NOMO-1 treated with dmso at 0.1 percent for 144 hours (cell line): ENCODE results near the gene APOBEC3G.
A peak's percentile ranks its signal among the peaks of the same experiment; 100 is the strongest.

Experiments used
- DNase-seq: peaks from one replicate; lab custom pipeline; 2025; ENCODE audit not compliant: unreplicated experiment; lab: John Stamatoyannopoulos, UW

Gene APOBEC3G

DNA sequence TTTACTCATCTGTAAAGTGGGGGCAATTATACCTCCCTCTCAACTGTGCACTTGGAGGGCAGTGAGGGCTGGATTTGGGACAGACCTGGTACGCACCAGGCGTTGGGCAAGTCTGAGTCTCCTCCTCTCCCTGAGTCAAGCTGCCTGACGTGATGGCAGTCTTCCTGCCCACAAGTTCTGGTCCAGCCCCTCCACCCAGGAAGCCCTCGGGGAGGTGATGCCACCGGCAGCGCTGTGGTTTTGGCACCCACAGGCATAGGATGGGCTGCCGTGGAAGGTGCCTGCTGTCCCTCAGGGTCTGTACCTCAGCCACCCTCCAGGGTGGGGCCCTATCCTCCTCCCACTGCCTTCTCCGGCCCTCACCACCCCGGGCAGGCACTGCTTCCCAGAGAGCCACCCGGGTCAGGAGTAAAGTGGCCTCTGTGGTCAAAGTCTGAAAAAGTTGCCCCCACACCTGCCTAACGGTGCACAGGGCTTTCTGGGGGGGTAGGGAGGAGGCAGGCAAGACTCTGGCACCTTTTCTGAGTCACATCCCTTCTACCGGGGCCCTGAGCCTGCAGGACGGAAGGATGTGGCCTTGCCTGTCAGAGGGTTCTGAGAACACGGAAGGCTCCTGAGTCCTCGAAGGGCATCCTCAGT, 13.5 kb downstream of the APOBEC3G start:
- DNase-seq = no peak

- DNase-seq = no peak
Measured at GRCh38 chr22:39091126-39092081, 14.3 kb downstream of the APOBEC3G start.

DNA sequence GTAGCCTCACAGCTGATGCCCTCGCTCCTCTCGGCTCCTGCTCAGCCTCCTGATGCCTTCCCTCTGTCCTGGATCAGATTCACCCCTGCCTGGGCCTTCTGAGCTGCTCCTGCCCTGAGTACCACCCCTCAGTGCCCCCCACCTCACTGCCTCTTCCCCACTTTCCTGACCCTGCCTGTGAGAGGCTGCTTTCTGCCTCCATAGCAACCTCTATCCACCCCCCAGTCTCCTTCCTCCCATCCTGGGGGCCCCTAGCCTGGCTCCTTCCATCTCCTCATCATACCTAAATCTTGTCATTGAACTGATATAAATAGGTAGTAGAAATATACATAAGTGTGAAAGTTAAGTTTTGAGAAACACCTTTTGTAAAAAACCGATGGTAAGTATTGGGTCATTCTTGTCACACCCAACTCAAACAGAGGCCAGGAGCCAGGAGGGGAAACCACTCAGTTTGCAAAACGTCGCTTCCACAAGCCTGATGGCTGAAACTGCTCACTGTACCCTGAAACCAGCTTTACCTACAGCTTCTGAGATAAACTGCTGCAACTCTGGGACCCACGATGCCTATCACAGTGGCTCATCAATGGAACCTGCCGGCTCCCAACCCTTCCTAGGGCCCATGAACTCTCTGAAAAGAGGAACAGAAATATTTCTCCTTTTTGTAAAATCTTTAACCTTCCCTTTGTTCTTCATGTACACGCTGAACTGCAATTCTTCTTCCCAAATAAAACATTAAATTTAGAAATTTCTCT, 15.2 kb downstream of the APOBEC3G start:
- DNase-seq = no peak

DNA sequence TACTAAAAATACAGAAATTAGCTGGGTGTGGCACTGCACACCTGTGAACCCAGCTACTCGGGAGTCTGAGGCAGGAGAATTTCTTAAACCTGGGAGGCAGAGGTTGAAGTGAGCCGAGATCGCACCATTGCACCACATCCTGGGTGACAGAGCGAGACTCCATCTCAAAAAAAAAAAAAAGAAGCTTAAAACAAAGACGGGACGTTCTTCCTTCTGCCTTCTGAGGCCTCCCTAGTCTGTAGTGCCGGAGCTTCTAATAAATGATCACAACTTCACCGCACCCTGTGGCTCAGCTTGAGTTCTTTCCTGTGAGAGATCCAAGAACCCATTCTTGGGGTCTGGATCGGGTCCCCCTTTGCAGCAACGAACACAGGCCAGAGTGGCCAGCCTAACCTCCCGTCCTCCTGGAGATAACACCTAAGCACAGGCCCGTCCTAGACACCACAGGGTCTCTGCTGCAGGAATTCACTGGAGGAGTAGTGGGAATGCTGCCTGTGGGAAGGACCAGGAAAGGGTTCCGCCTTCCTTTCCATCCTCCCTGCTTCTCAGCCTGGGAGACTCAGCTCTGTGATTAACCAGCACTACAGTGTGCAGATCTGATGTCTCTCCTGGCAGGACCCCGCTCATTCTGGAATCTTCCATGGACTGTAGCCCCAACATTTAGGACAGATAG, 17.8 kb downstream of the APOBEC3G start:
- no peak for DNase-seq

DNA sequence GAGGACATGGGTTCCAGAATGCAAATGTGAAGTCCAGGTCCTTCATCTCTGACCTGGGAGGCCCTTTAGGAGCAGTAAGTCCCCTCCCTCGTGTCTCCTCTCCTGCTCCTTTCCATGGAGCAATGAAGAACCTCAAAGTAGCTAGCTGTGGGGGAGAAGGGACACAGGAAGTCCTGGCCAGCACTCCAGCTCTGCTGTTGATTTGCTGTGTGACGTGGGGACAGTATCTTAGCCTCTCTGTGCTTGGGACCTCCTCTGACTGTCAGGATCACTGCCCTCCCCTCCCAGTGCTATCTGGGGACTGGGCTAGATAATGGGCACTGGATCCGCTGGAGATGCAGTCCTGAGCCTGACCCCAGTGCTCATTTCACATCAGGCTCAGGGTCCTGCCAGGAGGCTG, 18.9 kb downstream of the APOBEC3G start:
- DNase-seq = no peak

GRCh38 chr22:39097098-39098020, 20.3 kb downstream of the APOBEC3G start, which contains the start of gene APOBEC3H:
Gene APOBEC3H, plus strand, starts transcription at chr22:39097244. Its CDS starts 3,035 bp downstream, at chr22:39100279.
- DNase-seq = peak; percentile 62

GRCh38 chr22:39098026-39098425, 21.0 kb downstream of the APOBEC3G start:
- DNase-seq = no peak

- no peak for DNase-seq
Measured at GRCh38 chr22:39098576-39098975, 21.5 kb downstream of the APOBEC3G start.

DNA sequence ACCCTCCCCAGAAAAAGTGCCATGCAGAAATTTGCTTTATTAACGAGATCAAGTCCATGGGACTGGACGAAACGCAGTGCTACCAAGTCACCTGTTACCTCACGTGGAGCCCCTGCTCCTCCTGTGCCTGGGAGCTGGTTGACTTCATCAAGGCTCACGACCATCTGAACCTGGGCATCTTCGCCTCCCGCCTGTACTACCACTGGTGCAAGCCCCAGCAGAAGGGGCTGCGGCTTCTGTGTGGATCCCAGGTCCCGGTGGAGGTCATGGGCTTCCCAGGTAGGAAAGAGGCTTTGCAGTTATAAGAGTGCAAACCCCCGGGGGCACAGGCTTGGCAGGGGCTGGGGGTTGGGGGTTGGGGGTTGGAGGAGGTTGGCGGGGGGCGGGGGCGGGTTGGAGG, 24.2 kb downstream of the APOBEC3G start:
- no peak for DNase-seq

- no peak for DNase-seq
Measured at GRCh38 chr22:39103431-39103830, 26.4 kb downstream of the APOBEC3G start.

DNA sequence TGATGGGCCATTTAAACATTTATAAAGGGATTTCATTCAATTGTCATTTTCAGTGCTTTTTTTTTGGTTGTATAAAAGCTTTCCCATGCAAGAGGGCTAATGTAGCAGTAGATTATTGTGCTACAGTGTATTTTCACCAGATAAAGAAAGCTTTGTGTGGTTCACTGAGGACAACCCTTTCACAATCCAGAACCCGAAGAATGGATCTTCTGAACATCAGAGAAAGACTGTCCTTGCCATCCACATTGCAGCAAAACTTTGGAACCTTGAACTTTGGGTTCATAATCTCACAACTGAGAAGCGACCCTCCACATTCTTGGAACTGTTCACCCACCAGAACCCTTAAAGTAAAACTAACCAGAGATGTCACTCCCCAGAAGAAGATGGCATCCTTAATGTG, 29.3 kb downstream of the APOBEC3G start:
- DNase-seq = no peak

DNA sequence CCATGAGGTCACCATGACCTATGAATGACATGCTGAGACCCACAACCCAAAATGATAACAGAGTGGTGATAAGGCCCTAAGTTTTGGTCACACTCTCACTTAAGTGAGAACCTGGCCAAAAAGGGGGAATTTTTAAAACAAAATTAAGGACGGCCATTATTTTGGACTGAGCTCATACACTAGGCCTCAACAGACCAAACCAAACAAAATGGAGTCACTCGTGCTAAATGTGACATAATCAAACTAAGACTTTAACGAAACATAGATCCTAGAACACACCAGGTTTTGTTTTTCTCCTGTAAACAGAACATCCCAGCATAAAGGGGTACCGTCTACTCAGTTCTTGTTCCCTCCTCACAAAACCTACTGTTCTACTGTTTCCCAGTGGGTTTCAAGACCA, 31.4 kb downstream of the APOBEC3G start:
- DNase-seq = no peak

- peak; percentile 35 for DNase-seq
Measured at GRCh38 chr22:39109361-39109760, 32.3 kb downstream of the APOBEC3G start.

DNA sequence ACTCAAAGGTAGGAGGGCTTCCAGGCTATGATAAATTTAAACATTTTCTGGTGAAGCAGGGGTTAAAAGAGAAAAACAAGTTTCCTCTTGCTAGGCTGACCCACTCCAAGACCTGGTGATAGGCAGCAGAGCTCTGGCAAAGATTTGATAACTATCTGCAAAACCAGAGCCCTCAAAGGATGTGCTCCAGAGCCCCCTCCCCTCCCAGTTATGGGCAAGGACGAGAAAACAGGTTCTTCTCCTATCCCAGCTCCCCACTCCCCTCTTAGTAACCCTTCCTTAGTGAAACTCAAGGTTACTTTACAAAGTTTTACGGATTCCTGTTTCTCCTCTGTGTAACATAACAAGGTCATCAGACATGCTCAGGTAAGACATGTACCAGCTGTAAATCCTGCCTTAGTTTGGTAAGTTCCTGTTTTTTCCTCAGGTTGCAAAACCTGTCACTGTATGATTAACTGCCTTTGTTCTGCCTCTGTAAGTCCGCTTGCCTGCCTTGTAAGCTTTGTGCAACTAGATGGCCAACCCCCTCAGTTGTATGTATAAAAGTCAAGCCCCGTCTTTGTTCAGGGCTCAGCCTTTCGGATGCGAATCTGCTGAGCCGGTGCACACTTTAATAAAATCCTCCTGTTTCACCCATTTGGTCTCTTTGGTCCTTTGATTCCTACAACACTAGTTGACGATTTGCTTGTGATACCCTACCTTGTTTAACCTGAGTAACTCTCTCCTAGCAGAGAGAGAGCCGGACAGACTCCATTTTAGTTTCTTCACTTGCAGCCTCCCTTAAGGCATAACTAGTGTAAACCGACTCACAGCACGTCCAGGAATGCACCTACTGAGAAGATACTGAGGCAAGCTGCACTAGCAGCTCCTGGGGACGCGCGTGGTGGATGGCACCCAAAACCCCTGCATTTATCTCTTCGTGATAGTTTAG, 33.8 kb downstream of the APOBEC3G start:
- peak; percentile 54 for DNase-seq

DNA sequence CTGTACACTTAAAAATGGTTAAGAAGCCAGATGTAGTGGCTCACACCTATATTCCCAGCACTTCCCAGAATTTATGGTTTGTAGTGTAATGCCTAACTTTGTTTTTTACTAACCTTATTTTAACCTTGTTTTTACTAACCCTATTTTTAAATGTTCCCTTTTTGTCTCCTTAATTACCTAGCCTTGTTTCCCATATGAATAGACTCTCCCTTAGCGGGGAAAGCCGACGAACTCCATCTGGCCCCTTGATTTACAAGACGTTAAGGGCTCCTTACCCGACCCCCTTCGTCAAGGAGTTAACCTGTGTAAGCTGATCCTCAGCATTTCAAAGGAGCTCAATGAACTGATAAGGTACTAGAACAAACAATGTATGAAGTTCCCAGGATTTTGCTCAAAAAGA, 37.0 kb downstream of the APOBEC3G start:
- DNase-seq = no peak

- DNase-seq = no peak
Measured at GRCh38 chr22:39115570-39115969, 38.5 kb downstream of the APOBEC3G start.

- DNase-seq = no peak
Measured at GRCh38 chr22:39115977-39116621, 39.0 kb downstream of the APOBEC3G start.

GRCh38 chr22:39117585-39118191, 40.6 kb downstream of the APOBEC3G start:
- DNase-seq = peak; percentile 28
